PFSK-1 (cell line): ENCODE measurements around the gene KRT80.

Experiments
- FOXP2 ChIP-seq: optimal IDR thresholded peaks from 2 replicates; pipeline ENCODE3; 2011; ENCODE audit warnings: borderline replicate concordance, control low read depth, inconsistent platforms; ENCODE audit not compliant: insufficient read depth; ENCODE audit errors: extremely low read length, extremely low read depth
- POLR2AphosphoS5 ChIP-seq: IDR thresholded peaks from 2 replicates; pipeline ENCODE4 v1.6.1; 2012; ENCODE audit warnings: low read depth, mild to moderate bottlenecking, control low read depth, low read length, moderate library complexity
- TAF1 ChIP-seq: IDR thresholded peaks from 2 replicates; pipeline ENCODE4 v1.6.1; 2012; ENCODE audit warnings: low read length, control low read depth, borderline replicate concordance; ENCODE audit not compliant: insufficient read depth
- TF ChIP-seq, protein P1 (sequence below), 2 experiments: IDR thresholded peaks; 2 replicates each; pipeline versions ENCODE4 v1.6.1 to v1.8.0; 2011 to 2012; ENCODE audit warnings: low read depth in 2 of 2, low read length in 2 of 2, control low read depth in 1 of 2, inconsistent platforms in 1 of 2, mild to moderate bottlenecking in 1 of 2, moderate library complexity in 1 of 2; ENCODE audit not compliant: insufficient read depth in 1 of 2

DNA sequence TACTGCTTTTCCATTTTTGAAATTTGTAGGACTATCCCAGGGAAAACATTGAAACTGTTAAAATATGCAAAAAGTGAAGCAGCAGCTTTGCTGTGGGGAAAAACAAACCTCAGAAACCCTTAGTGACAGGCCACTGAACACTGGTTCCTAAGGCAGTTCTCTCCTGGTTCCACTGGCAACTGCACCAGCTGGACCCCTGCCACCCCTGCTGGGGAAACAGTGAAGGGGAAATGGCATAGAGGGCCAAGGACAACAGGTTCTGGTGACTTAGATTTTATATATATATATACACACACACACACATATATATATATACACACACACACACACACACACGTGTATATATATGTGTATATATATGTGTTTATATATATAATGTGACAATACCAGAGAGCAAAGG, 25.0 kb upstream of the KRT80 start:
- TF ChIP-seq, protein P1, sequence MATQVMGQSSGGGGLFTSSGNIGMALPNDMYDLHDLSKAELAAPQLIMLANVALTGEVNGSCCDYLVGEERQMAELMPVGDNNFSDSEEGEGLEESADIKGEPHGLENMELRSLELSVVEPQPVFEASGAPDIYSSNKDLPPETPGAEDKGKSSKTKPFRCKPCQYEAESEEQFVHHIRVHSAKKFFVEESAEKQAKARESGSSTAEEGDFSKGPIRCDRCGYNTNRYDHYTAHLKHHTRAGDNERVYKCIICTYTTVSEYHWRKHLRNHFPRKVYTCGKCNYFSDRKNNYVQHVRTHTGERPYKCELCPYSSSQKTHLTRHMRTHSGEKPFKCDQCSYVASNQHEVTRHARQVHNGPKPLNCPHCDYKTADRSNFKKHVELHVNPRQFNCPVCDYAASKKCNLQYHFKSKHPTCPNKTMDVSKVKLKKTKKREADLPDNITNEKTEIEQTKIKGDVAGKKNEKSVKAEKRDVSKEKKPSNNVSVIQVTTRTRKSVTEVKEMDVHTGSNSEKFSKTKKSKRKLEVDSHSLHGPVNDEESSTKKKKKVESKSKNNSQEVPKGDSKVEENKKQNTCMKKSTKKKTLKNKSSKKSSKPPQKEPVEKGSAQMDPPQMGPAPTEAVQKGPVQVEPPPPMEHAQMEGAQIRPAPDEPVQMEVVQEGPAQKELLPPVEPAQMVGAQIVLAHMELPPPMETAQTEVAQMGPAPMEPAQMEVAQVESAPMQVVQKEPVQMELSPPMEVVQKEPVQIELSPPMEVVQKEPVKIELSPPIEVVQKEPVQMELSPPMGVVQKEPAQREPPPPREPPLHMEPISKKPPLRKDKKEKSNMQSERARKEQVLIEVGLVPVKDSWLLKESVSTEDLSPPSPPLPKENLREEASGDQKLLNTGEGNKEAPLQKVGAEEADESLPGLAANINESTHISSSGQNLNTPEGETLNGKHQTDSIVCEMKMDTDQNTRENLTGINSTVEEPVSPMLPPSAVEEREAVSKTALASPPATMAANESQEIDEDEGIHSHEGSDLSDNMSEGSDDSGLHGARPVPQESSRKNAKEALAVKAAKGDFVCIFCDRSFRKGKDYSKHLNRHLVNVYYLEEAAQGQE (IDR thresholded peaks at IDR 0.05; ENCODE audit: insufficient read depth in 1 of 2, low read depth in 2 of 2, low read length in 2 of 2) = no peak
- TF ChIP-seq FOXP2 = no peak
- no peak for TF ChIP-seq POLR2AphosphoS5
- no peak for TF ChIP-seq TAF1
